DMS79 treated with DMSO at 0.1 percent for 48 hours (cell line): ENCODE measurements around the gene ENO1.
"Not testable (repeated sequence)": the region's sequence is repeated elsewhere in the genome, so short reads cannot be mapped to it uniquely, and the experiment has no call there.

Source experiments
- DNase-seq: peaks from one replicate; lab custom pipeline; 2025; lab: John Stamatoyannopoulos, UW

The ENO1 gene

GRCh38 chr1:8896775-8897174 is 18.3 kb upstream of the ENO1 start:
- not testable (repeated sequence) for DNase-seq

GRCh38 chr1:8892026-8892425 is 13.5 kb upstream of the ENO1 start:
- no peak for DNase-seq

- DNase-seq = no peak
Measured at GRCh38 chr1:8891401-8891800, 12.9 kb upstream of the ENO1 start.

- DNase-seq = peak; percentile 74
Measured at GRCh38 chr1:8889925-8890785, 11.7 kb upstream of the ENO1 start.

- no peak for DNase-seq
Measured at GRCh38 chr1:8889103-8889846, 10.8 kb upstream of the ENO1 start.

- DNase-seq = no peak
Measured at GRCh38 chr1:8886589-8886988, 8.1 kb upstream of the ENO1 start.

GRCh38 chr1:8886031-8886524 is 7.6 kb upstream of the ENO1 start:
- peak; percentile 55 for DNase-seq

GRCh38 chr1:8884105-8884504 is 5.6 kb upstream of the ENO1 start:
- not testable (repeated sequence) for DNase-seq

GRCh38 chr1:8883491-8883890 is 5.0 kb upstream of the ENO1 start:
- DNase-seq = no peak

GRCh38 chr1:8879922-8880676 is 1.6 kb upstream of the ENO1 start:
- peak; percentile 22 for DNase-seq

GRCh38 chr1:8879464-8879921 is 1.0 kb upstream of the ENO1 start:
- DNase-seq = no peak

- DNase-seq = peak; percentile 94
Measured at GRCh38 chr1:8878698-8879463, 395 bp upstream of the ENO1 start.

GRCh38 chr1:8876087-8876486 is 2.4 kb downstream of the ENO1 start:
- DNase-seq = no peak

- DNase-seq = no peak
Measured at GRCh38 chr1:8875216-8875861, 3.1 kb downstream of the ENO1 start.

- no peak for DNase-seq
Measured at GRCh38 chr1:8874230-8875201, 4.0 kb downstream of the ENO1 start.

GRCh38 chr1:8873506-8874229 is 4.8 kb downstream of the ENO1 start:
- DNase-seq = peak; percentile 24

- no peak for DNase-seq
Measured at GRCh38 chr1:8873001-8873400, 5.5 kb downstream of the ENO1 start.

- no peak for DNase-seq
Measured at GRCh38 chr1:8871965-8872399, 6.5 kb downstream of the ENO1 start.

GRCh38 chr1:8871539-8871935 is 6.9 kb downstream of the ENO1 start:
- no peak for DNase-seq
